ENCODE data around the gene HS1BP3. TPM values are rescaled to one million over a fixed set of nuclear protein-coding genes. Genes with fewer than 3 reads are reported as not detected.

Gene HS1BP3
- polyA plus RNA-seq, 10 donors, result 6.5 to 10.1 (median 8.6) TPM

DNA sequence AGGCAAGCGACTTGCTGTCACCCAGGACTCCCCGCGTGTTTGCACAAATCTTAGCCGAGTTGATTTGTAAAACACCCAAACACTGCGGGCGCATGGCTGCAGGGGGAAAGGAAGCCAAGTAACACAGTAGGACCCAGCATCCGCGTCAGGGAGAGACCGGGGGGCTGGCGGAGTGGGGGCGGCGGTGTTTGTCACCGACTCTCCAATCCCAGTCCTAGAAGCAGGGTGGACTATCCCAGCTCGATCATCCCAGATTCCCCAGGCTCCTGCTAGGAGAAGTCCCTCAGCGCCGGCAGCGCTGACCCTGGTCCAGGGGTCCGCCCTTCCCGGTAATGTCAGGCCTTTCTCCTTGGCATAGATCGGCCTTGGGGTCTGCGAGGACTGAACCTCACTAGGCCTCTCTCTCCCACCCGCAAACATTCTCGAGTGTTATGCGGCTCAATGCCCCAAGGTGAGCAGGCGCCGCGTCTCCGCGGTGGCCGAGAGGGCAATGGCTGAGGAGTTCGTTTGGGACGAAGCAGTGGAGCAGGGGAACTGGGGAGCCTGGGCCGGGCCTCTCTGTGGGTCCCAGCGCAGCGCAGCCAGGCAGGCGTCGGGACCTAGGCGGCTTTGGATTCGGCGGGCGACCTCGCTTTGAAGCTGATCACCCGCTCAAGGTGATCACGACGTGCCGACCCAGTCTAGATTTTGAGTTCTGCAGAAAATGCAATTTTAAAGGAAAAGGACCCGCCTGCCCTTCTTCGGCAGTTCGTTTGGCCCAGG lies 14.5 kb upstream of the HS1BP3 start:
- no peak for DNase-seq

DNA sequence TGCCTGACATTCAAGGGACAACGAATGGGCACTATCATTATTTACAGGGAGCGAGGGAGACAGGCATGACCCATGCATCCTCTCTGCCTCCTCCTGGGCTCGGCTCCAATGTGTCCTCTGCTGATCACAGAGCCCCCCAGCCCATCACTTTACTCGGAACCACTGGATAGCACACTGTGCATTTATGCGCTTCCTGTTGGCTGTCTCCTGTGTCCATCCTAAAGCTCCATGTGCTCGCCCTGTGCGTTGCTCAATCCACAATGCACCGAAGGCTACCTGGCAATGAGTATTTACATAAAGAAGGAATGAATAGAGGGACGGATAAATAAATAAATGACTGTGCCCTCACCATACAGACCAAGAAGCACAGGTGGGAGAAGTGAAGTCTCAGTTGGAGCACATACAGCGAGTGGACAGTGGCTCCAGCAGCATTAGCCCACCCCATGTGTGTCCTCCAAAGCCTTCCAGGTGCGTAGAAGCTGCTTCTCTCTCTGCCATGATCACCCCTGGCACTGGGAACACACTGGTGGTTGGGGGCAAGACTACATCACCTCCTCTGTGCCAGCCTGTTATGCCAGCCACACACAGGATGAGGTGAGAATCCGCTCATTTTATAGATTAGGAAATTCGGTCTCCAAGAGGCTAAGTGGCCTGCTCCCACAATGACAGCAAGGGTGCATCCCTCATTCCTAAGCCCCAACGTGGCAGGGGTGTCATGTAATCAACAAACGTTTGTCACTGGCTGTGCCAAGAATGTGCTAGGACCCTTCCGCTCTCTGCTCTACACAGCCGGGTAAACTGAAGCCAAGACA lies 13.7 kb upstream of the HS1BP3 start:
- no peak for DNase-seq

DNA sequence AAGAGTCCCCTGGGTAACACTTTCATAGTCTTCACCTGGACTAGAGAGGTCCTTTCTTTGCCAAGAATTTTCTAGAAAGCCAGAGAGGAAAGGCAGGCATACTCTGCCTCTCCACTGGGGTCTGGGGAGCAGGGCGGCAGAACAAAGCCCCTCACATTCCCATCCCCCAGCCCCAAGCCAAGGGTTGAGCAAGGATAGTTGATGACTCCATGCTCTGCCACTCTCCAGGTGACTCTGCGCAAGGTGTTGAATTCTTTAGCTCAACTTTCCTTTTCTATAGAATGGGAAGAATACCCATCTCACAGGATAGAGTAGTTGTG lies 13.1 kb upstream of the HS1BP3 start:
- DNase-seq, result no peak

DNA sequence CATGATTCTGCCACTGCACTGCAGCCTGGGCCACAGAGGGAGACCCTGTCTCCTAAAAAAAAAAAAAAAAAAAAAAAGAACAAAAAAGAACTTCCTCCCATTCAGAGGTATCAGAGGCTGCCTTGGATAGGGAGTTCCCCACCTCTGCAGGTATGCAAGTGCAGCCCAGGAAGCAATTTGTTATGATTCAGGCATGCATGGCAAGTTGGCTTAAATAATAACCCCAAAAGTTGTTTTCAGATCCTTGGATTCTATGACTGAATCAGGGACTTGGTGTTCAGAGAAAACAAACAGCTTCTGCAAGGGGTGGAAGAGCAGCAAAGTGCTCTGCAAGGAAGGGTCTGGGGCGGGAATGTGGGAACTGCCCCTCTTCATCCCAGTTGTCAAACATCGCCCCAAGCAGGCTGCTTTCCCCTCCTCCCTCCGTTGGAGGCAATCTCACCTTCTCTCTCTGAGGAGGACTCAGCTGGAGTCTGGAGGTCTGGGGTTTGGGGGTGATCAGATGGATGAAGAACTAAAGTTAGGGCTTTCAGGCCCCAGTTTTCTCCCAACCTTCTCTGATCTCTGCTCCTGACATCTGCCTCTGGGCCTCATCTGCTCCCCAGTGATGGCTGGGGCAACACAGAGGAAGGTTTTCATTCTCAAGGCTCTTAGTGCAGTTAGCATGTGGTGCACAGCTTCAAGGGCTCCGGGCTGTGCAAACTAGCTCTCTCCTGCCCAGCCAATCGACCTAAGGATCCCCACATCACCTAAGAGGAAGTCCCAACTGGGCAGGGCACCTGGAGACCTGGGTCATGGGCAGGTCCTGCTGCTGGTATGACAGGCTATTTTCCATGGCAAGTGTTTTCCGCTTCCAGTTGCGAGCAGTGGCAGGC lies 12.5 kb upstream of the HS1BP3 start:
- no peak for DNase-seq

DNA sequence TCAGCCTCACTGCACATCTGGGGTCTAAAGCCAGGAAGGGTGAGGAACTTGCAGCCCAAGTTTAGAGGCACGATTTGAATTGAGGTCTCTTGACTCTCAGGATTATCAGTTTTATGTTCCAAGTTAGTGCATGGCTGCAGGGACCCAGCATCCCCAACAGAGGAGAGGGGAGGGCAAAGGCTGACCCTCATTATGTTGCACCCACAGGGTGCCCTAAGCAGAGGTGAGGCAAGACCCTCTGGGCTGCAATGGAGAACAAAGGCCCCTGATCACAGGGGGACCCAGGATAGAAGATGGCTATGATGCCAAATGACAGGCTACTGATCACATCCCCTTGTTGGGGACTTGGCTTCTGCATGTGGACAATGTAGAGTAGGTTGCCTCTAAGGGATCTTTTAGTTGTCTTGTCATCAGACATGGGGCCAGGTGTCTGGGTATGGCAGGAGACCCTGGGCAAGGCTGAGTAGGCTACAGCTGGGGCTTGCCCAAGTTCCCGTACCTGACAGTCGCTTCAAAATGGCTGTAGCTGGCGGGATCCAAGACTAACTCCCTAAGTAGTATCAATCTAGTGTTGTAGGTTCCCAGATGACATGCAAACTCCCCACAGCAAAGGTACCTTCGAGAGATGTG lies 11.5 kb upstream of the HS1BP3 start:
- no peak for DNase-seq

DNA sequence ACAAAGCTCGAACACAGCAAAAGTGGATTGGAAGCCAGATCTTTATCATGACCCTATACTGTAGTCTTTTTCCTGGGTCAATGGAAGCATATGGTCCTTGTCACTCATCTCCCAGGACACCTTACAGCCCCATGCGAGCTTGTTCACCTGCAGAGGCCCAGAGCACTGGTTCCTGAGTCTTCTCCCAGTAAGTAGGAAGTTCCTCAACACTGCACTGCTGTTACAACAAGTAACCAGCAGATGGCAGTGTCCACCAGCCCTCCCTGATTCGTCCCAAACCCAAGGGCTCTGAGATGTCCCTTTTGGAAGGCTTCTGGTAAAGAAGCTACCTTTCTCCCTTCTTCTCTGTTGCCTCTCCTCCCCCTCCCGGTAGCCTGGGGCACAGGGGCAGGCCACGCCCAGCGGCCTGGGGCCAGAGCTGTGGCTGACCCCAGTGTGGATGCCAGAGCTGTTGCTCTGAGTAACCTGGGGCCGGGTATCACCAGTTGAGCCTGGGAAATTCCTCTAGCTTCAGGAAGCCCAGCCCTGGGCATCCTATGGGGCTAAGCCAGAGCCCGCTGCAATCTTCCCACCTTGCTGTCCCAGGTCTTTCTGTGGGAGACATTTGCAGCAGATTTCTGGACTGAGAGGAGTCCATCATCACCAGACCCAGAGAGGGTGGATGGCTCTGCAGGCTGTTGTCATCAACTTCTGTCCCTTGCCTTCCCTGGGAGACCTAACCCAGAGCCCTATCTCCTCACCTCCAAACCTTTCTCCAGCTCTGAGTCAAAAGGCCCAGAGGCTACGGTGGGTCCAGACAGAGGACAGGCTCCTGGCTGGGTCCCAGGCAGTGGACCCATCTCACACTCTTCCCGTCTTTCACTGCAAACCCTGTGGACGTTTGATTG lies 10.8 kb upstream of the HS1BP3 start:
- DNase-seq, result peak; percentile 67 to 86 (median 80)

DNA sequence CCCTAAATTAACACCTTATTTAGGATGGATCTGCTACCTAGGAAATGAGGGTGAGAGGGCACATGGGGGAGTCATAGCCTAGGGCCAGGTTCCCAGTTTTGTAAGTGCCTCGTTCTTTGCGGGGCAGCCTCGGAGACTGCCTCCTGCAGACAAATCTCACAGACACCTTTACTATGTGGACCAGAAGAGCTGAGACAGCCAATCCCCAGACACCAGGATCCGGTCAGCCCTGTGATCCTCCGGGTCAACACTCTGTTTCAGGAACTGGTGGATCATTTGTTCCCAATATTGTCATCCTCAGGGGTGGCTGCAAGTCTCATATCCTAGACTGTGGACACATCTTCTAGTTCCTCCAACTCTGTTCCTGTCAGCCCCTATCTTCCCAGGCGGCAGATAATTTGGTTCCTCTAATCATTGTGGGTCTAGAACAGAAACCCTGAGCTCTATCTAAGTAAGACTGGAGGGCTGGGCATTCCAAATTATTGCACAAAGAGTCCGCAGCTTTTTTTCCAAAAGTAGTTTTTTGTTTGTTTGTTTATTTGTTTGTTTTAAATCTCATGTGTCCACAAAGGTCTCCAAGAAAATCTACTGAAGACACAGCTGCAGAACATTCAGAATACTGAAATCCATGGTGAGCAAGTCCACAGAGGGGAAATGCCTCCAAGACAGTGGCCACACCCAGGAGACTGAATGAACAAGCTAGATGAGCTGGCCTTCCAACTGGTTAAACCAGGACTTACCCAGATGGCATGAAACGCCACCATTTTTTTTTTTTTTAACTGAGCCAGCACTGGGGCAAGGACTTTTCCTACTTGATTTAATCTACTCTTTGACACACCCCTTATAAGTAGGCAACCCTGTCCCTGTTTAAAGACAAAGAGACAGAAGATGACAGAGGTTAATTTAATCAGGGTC lies 9.9 kb upstream of the HS1BP3 start:
- DNase-seq, result no peak

DNA sequence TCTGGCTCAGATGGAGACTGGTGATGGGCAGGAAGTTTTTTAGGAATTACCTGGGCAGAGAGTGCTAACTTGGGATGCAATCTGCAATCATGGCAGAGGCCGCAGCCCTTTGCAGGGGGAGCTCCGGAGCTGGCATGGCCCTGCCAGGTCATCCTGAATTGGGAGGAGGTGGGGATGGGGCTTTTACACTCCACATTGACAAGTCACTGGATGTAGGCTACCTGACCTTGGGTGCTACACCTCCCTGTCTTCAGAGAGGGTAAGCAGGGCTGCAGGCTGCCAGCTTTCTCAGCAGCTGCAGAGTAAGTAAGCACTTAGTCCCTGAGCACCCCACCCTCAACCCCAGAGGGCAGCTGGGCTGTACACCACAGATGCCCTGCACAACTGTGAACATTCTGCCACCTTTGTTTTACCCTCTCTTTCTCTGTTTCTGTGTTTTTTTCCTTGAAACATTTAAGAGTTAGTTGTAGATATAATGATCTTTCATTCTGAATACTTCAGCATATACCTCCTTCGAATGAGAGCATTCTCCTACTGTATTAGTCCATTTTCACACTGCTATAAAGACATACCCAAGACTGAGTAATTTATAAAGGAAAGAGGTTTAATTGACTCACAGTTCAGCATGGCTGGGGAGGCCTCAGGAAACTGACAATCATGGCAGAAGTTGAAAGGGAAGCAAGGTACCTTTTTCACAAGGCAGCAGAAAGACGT lies 6.8 kb upstream of the HS1BP3 start:
- no peak for DNase-seq

DNA sequence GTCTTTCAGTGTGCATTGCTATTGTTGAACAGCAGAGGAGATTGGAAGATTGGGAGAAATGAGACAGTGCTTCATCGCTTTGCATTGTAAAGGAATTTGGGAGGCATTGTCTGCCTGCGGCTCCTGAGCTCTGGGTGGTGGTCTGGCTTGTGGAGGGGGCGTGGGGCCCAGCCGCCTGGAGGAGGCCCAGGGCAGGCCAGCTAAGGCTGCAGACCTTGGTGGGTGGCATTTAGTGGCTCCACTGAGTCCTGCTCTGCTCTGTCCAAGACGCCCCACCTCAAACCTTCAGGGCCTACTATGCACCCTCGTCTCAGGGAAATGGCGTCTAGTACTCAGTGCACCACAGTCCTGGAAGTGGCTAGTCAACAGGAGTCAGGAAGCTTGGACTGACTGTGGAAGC lies 5.7 kb upstream of the HS1BP3 start:
- DNase-seq, result no peak

DNA sequence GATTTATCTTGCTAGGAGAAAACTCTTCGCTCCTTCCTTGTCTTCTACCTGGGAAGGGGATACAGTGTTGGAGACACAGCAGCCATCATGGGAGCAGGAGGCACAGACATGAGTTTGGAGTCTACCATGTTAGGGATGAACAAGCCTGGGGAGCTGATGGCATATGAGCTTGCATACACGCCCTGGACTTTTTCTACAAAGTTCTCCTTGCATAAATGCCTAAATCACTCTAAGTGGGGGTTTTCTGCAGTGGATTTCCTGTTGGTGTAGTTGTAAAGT lies 3.6 kb upstream of the HS1BP3 start:
- DNase-seq, result no peak

DNA sequence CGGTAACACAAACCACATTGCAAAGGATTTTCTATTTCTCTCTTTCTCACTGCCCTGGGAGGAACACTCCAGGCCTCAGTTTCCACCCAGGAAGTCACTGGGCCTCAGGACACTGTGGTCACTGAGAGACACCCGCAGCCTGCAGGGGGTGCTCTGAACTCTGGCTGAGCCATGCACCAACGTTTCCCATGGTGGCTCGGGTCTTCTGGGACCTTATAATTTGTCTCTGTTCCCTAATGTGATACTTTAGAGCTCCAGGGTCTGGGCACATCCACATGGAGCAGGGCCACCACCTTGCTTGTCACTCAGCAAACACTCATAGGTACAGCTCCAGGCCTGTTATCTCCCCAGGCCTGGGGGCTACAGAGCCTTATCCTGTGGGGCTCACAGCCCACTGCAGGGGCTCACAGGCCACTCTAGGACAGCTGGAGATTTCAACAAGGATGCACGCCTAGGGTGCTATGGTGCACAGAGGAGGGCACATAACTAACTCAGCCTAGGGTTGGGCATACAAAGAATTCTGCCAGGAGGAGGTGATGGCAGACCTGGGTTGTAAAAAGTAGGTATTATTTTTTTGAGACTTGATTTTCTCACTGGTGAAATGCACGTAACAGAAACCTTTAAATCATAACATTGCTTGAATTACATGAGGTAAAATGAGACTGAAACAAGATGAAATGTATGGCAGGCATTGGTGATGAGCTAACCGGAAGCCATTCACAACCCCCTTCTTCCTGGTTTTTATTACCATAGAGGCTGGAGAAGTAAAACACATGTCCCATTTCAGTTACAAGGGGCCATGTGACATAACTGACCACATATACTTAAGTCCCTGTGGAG lies 3.0 kb upstream of the HS1BP3 start:
- no peak for DNase-seq

DNA sequence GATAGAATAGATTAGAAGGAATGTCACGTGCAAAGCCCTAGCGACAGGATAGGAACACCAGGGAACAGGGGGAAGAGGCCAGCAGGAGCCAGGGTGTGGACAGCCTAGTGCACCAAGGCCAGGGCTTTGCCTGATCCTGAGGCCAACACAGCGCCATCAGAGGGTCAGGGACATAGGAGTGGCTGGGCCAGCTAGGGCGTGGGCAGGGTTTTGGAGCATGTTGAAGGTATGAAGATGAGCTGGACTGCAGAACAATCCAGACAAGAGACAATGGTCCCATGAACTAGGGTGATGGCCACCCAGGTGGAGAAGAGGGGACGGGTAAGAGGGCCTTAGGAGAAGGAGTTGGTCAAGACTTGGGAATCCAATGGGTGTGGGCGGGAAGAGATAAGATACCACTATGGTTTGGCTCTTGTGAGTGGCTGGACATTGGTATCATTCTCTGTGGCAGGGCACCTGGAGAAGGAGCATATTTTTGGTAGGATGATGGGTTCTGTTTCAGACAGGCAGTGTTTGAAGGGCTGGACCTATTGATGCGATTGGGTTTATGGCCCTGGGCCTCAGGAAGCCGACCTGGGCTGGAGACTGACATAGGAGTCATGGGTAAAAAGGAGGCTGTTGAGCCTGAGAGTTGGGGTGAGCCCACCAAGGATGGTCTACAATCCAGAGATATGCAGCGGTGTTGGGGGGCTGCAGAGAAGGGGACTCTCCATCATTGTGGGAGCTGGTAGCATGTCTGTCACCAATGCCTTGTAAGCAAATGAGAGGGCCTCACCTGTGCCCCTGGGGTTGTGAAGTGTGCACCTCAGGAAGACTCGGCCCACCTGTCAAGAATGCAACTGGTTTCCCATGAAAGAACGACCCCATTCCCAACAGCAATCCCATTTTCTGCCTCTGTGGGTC lies 2.0 kb upstream of the HS1BP3 start:
- no peak for DNase-seq

DNA sequence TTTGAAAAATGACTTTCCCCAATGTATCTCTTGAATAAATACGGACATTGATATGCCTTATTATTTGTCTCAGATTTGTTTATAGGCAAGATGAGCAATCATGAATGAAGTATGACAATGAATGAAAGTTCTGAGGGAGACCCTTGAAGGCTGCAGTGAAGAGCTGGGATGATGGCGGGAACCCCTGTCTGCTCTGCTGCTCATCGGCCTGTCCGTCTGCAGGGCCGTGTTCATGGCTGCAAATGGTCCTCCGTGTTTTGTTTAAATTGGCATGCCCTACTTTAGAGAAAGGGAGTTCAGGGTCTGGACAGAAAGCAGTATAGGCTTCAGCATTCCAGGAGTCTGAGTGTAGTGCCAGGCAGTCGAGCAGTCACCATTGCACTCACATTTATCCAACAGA lies 1.2 kb upstream of the HS1BP3 start:
- DNase-seq, result no peak

DNA sequence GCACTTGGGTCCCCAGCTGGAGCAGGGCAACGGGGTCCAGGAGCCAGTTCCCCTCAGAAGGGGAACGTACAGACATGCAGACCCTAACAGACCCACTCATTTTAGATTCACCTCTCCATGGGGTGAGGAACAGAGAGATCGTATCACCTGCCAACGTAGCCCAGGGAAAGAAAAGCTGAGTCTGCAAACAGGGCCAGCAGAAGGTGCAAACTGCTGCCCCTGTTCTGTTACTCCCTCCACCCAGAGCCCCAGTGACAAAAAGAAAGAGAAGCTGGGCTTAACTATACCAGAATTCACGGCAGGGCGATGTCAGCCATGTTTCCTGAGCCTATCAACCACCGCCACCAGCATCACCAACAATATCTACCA lies 817 bp upstream of the HS1BP3 start:
- no peak for DNase-seq

DNA sequence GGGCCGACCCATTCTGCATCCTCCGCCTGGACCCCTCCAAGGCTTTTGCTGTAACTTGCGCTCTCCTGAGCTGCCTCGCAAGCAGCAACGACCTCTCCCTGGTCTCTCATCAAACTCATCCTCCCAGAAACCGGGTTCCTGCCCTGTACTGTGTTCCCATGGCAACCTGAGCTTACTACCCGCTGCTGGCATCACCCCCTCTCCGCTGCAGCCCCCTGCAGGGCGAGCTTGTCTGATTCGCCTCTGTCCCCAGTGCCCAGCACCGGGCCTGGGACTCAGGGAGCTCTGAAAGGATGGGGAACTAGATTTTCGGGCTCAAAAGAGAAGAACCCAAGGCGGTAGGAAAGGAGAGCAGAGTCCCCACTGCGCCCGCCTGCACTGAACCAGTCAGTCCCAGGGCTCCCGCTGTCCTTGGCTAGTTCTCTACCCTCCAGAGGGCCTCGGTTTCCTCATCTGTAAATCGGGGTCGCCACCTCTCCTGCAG lies 463 bp downstream of the HS1BP3 start:
- DNase-seq, result no peak

DNA sequence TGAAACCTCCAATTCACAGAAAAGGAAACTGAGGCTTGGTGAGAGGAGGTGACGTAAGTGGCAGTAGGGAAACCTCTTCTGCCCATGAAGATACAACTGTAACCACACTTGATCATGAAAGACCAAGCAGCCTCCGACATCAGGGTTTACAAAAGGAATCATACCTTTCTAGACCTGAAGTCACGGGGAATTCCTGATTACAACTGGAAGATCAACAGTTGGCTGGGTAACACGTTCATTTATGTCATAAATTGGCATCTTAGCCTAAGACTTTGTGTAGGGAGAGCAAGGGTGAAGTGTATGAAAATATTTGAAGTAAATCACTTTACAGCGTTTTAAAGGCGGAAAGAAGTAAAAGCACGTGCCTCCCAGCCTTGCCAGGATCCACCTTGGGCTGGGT lies 922 bp downstream of the HS1BP3 start:
- DNase-seq, result no peak

DNA sequence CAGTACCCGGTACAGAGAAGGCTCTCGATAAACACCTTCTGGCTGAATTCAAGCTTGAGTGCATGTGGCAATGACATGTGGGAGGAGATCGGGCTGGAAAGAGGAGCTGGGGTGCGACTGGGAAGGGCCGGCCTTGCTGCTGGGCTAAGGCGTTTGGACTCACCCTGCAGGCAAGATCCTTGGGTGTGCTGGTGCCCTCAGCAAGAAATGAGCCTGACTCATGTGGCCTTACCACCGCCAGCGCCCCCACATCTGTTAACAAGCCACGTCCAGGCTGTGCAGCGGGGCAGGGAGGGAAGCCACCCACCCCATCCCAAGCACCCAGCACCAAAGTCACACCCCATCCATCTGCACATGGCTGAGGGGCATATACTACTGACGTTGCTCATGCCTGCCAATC lies 1.3 kb downstream of the HS1BP3 start:
- DNase-seq, result no peak
